OCI-M2 (cell line): ENCODE results near the gene ANAPC2.

Experiments used
- DNase-seq: peaks from one replicate; lab custom pipeline; 2025; ENCODE audit not compliant: unreplicated experiment; lab: John Stamatoyannopoulos, UW

Gene ANAPC2, protein sequence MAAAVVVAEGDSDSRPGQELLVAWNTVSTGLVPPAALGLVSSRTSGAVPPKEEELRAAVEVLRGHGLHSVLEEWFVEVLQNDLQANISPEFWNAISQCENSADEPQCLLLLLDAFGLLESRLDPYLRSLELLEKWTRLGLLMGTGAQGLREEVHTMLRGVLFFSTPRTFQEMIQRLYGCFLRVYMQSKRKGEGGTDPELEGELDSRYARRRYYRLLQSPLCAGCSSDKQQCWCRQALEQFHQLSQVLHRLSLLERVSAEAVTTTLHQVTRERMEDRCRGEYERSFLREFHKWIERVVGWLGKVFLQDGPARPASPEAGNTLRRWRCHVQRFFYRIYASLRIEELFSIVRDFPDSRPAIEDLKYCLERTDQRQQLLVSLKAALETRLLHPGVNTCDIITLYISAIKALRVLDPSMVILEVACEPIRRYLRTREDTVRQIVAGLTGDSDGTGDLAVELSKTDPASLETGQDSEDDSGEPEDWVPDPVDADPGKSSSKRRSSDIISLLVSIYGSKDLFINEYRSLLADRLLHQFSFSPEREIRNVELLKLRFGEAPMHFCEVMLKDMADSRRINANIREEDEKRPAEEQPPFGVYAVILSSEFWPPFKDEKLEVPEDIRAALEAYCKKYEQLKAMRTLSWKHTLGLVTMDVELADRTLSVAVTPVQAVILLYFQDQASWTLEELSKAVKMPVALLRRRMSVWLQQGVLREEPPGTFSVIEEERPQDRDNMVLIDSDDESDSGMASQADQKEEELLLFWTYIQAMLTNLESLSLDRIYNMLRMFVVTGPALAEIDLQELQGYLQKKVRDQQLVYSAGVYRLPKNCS

DNA sequence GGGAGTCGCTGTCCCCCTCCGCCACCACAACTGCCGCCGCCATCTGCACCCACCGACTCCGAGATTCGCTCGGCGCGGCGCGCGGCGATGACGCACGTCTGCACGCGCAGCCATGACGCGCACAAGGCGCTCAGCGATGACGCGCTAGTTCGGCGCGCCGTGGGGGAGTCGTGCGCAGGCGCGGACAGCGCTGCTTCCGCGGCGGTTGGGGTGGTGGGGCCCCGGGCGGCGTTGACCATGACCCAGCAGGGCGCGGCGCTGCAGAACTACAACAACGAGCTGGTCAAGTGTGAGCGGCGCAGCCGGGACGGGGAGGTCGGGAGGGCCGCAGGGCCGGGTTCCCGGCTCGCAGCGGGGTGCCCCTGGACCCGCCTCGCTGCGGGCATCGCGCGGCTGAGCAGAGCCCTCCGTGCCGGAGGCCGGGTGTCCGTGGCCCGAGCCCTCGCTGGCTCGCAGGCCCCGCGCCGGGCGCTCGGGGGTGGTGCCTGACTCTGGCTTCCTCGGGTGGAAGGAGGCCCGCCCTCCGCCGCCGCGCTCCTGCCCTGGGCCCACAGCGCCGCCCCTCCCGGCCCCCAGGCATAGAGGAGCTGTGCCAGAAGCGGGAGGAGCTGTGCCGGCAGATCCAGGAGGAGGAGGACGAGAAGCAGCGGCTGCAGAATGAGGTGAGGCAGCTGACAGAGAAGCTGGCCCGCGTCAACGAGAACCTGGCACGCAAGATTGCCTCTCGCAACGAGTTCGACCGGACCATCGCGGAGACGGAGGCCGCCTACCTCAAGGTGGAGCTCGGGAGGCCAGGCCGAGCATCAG, at the start of gene ANAPC2, which contains the start of gene SSNA1:
ANAPC2 (minus strand) TSS at position 71 of the 807 bp plus-strand sequence; CDS start at position 43, 28 bp downstream.
SSNA1 (plus strand) TSS at position 187 of the 807 bp plus-strand sequence; CDS start at position 238, 51 bp downstream.
- DNase-seq = peak; percentile 39

DNA sequence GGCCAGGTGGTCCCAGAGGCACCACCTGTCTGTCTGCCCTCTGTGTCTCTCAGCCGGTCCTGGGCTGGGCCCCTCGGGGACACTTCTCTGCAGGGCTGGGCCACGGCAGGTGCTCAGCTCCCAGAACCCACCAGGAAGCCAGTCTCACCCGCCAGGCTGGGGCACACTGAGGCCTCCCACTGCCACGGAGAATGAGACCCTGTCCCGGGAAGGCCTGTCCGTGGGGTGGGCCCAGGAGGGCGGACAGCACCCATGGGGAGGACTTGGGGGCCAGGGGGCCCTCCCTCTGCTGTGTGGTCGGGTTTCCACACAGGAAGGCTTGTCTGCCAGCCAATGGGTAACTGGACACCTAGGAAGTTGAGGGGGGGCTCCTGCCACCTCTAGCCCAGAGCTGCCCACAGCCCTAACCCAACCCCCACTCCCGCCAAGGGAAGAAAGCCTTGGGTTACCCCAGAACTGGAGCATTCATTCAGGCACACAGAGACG, 48.6 kb upstream of the ANAPC2 start:
- DNase-seq = no peak

DNA sequence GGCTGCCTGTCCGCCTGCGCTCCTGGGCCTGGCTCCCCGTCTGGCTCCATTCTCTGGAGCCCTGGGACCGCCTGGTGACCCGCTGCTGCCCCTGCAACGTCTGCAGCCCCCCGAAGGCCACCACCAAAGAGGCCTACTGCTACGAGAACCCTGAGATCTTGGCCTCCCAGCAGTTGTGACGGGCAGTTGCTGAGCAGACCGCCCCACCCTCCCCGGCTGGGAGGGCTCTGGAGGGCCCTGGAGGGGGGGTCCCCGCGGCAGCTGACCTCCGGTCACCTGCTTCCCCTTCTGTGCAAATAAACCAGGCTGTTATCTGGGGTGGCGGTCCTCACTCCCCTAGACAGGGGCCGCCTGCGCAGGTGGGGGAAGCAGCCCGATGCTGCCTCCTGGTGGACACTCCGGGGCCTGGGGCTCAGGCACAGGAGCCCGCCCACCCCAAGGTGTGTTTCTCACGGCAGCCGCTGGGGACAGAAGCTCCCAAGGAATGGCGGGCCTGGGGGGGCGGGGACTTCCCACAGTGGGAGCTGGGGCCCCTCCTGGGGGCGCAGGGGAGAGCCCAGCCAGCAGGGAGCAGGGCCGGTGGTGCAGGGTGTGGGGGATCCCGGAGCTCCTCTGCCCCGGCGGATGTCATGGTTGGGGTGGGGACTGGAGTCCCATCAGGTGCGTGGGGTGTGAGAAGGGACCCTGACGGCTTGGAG, 48.0 kb upstream of the ANAPC2 start:
- peak; percentile 31 for DNase-seq

DNA sequence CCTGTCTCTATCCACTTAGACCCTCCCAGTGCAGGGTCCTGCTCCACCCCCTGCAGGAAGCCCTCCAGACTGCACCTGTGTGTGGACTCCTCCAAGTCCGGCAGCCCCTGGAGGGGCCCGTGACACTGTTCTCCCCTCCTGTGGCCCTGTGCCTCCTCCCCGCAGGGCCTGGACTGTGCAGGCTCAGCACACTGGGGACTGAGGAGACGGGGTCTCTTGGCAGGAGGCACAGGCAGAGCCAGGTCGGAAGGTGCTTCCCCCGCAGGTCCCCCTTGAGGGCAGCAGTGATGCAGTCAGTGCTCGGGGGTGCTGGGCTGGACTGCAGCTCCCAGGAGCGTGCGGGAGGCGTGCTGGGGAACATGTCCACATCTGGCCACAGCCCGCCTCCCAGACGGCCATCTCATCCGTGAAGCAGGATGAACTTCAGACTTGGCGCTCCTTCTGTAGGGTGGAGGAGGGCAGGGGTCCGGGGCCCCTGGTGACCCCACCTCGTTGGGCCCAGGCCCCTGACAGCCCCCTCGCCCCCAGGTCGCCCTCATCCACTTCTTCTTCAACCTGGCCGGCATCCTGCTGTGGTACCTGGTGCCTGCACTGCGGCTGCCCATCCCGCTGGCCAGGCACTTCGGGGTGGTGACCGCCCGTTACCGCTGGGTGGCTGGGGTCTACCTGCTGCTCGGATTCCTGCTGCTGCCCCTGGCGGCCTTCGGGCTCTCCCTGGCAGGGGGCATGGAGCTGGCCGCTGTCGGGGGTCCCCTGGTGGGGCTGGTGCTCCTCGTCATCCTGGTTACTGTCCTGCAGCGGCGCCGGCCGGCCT, 47.3 kb upstream of the ANAPC2 start:
- DNase-seq = no peak

- no peak for DNase-seq
Observed at GRCh38 chr9:137234758-137235423, 46.5 kb upstream of the ANAPC2 start.

DNA sequence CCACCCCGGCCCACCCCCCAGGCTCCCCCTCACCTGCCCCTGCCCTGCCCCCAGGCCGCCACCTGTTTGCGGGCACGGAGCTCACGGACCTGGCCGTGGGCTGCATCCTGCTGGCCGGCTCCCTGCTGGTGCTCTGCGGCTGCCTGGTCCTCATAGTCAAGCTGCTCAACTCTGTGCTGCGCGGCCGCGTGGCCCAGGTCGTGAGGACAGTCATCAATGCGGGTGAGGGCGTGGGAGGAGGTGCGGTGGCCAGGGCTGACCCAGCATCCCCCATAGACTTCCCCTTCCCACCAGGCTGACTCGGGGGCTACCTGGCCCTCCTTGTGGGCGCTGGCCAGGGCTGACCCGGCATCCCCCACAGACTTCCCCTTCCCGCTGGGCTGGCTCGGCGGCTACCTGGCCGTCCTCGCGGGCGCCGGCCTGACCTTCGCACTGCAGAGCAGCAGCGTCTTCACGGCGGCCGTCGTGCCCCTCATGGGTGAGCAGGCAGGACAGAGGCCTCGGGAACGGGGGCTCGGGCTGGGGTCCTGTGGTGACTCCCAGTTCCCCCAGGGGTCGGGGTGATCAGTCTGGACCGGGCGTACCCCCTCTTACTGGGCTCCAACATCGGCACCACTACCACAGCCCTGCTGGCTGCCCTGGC, 45.8 kb upstream of the ANAPC2 start:
- DNase-seq = no peak

- no peak for DNase-seq
Observed at GRCh38 chr9:137233143-137233980, 45.0 kb upstream of the ANAPC2 start.

DNA sequence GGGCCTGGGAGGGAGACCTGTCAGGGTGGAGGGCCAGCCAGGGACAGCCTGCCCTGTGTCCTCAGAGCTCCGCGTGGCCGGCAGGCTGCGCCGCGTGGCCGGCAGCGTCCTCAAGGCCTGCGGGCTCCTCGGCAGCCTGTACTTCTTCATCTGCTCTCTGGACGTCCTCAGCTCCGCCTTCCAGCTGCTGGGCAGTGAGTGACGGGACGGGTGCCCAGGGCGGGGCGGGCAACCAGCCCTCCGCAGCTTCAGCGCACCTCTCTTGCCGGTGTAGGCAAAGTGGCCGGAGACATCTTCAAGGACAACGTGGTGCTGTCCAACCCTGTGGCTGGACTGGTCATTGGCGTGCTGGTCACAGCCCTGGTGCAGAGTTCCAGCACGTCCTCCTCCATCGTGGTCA, 44.1 kb upstream of the ANAPC2 start:
- no peak for DNase-seq

GRCh38 chr9:137232101-137232500, 43.7 kb upstream of the ANAPC2 start:
- DNase-seq = no peak

DNA sequence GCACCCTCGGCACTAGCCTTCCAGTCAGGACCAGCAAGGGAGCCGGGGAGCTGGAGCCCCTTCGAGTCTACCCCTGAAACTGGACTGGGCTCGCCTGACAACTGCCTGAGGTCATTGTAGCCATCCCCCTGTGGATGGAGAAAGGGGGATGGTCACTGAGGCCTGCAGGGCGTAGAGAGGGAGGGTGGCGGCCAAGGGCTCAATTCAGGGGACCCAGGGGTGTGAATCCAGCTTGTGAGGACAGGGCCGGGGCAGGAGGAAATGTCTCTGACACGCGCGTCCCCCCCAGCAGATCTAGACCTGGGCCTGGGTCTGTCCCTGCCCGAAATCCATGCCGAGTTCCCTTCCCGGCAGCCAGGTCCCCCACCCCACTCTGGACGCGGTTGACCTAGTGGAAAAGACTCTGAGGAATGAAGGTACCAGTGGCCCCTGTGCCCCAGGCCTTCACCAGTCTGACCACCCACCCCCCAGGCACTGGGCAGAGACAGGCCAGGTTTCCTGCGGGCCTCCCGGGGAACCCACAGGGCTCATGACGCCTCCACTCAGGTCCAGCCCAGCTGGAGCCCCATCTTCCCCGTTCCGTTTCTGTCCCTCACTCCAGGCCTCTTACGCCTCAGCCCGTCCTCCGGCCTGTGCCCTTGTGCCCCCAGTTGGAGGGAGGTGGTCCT, 43.1 kb upstream of the ANAPC2 start:
- DNase-seq = no peak

DNA sequence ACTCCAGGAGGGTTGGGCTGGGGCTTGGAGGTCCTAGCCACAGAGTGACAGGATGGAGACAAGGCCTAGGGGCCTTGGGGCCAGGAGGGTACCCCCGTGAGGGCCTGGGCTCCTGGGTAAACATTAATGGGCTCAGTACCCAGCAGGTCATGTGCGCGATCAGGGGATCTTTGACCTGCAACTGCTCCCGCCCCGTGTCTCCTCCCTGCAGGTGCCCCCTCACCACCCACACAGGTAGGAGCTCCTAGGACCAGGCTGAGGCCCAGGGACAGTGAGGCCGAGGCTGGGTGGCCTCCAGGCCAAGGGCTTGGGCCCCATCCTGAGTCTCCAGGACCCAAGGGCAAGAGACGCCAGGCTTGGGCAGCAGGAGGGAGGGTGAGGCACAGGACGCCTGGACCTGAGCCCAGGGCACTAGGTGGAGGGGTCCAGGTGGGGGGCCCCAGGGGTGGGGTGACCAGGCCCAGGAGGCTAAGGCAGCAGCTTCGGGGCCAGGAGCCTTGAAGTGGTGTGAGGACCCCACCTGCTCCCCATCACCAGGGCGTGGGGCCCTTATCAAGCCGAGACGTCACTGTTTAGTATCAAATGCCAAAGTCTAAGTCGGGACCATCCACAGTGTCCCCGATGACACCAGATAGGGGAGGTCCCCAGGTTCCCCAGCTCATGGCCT, 42.5 kb upstream of the ANAPC2 start, which contains the start of gene SLC34A3:
SLC34A3 (plus strand) TSS at position 197 of the 667 bp plus-strand sequence. CDS start 802 bp downstream, outside the sequence.
- no peak for DNase-seq

GRCh38 chr9:137229903-137230704, 41.7 kb upstream of the ANAPC2 start:
- no peak for DNase-seq

DNA sequence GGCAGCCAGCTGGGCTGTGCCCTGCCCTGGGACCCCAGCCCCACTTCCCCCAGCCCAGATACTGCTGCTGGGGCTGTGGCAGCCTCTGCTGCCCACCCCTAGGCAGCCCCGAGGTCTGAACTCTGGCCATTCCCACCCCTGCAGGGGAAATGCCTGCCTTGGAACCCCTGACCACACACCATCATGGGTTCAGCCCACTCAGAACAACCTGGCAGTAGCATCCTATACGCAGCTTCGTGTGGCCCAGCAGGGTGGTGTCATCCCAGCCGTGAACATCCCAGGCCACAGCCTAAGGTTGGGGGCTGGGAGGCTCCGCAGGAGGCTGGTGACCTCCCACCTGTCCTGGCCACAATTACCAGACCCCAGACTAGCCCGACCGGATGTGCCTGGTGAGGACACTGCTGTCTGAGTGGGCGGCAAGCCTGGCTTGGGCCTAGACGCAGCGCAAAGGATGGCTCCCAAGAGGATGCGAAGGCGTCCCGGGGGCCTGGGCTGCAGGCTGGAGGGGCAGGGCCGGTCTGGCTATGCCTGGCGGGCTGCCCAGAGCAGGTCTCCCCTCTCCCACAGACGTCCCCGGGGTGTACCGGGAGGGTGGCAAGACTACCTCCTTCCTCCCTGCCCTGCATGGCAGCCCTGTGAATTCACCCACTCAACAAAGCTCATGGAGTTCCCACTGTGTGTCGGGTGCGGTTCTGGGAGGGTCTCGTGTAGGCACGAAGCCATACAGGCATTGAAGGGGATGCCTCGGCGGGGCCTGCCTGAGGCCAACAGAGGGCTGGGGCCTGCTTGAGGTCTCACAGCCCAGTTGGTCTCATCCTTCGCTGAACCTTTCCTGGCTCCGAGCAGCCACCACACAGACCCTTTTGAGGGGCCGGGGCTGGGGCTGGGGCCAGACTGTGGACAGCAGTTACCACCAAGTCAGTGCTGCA, 40.9 kb upstream of the ANAPC2 start:
- DNase-seq = no peak

DNA sequence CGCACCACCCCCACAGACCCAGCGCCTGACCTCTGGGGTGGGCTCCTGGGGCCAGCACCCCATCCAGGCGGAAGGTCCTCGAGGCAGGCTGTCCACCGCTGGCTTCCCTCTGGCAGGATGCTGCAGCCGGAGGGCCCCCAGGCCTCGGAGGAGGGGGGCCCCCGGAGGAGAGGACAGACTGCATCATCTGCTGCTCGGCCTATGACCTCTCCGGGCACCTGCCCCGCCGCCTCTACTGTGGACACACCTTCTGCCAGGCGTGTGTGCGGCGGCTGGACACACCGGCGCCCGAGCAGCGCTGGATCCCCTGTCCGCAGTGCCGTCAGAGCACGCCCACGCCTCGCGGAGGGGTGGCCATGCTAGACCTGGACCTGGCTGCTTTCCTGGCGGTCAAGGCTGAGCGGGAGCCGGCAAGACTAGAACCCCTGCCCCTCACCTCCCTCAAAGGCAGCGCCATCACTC, 40.2 kb upstream of the ANAPC2 start:
- no peak for DNase-seq
